G401.6 (cell line): ENCODE measurements around the gene UQCC5.

Source experiments
- FAIRE-seq: peaks from 2 replicates; lab custom pipeline; 2012; peaks lifted over from hg19 to GRCh38; lab: Jason Lieb, UNC

Gene UQCC5

DNA sequence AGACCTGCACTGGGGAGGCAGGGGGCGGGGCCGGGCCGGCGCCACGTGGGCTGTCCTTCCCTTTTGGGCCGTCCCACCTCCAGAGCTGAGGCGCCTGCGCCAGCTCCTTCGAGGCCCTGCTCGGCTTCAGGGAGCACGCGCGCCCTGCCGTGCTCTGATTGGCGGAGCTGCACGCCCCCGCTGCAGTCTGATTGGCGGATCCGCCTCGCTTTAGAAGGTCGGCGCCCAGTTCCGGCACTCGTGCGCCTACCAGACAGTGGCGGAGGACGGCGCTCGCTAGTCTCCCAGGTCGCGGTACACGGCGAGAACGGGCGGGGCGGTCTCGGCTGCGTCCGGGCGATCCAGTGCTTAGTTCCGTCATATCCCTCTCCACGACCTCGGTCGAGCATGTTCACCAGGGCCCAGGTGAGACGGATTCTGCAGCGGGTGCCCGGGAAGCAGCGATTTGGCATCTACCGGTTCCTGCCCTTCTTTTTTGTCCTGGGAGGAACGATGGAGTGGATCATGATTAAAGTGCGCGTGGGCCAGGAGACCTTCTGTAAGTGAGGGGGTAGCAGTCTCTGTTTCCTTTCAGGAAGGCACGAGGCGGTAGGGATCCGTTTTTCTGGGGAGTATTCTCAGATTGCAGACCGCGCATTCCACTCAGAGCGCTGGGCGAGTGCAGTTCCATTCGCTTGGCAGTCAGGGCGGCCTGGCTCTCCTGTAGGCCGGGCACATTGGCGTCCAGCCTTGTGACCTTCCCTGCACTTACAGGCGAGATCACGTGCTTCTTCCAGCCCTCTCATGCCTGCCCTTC, at the start of gene UQCC5:
Gene UQCC5 (plus strand): TSS at position 237 of the 796 bp plus-strand sequence. CDS start 151 bp downstream, at position 388.
- FAIRE-seq = peak; percentile 98

- no peak for FAIRE-seq
Observed at GRCh38 chr3:52487050-52487787, 49.2 kb upstream of the UQCC5 start.

- no peak for FAIRE-seq
Observed at GRCh38 chr3:52487788-52488691, 48.4 kb upstream of the UQCC5 start.

GRCh38 chr3:52488746-52489145, 47.7 kb upstream of the UQCC5 start:
- FAIRE-seq = no peak

DNA sequence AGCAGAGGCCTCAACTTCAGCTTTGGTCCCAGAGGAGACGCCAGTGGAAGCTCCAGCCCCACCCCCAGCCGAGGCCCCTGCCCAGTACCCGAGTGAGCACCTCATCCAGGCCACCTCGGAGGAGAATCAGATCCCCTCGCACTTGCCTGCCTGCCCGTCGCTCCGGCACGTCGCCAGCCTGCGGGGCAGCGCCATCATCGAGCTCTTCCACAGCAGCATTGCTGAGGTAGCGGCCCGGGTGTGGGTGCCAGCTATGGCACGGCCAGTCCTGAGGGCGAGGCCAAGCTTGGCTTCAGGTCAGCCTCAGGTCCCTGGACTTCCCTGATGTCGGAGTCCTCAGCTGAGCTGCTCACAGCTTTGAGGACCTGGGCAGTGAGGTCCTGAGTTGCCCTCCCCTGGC, 47.0 kb upstream of the UQCC5 start:
- no peak for FAIRE-seq

DNA sequence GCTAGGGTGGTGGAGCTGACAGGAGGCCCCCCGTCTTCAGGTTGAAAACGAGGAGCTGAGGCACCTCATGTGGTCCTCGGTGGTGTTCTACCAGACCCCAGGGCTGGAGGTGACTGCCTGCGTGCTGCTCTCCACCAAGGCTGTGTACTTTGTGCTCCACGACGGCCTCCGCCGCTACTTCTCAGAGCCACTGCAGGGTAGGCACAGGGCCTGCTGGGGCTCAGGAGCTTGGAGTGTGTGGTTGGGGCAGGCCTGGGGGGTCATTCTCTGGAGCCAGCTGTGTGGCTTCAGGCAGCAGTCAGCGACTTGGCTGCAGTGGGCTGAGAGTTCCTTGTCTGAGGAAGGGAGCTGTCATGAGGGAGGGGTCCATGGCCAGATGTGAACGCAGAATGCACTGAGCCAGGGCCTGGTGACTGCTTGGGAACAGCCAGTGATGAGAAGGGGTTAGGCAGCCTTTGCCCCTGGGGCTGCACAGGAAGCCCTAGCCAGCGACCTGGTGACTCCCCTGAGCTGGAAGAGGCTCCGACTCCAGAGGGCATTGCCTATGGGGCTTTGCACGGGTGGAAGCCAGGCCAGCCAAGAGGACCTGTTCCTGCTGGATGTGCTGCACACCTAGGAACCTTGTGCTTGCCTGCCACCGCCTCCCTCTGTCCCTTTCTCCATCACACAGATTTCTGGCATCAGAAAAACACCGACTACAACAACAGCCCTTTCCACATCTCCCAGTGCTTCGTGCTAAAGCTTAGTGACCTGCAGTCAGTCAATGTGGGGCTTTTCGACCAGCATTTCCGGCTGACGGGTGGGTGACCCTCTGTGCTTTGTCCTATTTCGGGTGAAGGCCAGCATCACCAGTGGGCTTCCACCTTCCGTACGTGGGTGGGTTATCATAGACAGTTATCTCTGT, 46.1 kb upstream of the UQCC5 start:
- no peak for FAIRE-seq

DNA sequence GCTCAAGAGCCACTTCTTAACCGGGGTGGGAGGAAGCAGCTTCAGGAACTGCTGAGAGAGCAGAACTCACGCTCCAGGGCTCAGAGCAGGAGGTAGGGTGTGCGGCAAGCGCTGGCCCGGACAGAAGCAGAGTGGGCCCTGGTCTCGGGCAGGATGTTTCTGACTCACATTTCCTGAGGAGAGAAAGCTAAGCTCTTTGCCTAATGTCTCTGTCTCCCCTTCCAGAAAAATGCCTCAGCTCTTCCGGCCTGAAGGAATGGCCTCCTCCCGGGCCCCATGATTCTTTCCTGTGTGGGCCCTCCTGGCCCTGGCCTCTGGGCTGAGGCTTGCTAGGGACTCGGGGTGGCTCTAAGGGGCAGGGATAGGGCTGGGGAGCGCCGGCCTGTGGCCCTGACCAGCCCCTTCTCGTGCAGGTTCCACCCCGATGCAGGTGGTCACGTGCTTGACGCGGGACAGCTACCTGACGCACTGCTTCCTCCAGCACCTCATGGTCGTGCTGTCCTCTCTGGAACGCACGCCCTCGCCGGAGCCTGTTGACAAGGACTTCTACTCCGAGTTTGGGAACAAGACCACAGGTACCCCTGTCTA, 45.4 kb upstream of the UQCC5 start:
- no peak for FAIRE-seq

- FAIRE-seq = no peak
Observed at GRCh38 chr3:52492059-52492458, 44.3 kb upstream of the UQCC5 start.

DNA sequence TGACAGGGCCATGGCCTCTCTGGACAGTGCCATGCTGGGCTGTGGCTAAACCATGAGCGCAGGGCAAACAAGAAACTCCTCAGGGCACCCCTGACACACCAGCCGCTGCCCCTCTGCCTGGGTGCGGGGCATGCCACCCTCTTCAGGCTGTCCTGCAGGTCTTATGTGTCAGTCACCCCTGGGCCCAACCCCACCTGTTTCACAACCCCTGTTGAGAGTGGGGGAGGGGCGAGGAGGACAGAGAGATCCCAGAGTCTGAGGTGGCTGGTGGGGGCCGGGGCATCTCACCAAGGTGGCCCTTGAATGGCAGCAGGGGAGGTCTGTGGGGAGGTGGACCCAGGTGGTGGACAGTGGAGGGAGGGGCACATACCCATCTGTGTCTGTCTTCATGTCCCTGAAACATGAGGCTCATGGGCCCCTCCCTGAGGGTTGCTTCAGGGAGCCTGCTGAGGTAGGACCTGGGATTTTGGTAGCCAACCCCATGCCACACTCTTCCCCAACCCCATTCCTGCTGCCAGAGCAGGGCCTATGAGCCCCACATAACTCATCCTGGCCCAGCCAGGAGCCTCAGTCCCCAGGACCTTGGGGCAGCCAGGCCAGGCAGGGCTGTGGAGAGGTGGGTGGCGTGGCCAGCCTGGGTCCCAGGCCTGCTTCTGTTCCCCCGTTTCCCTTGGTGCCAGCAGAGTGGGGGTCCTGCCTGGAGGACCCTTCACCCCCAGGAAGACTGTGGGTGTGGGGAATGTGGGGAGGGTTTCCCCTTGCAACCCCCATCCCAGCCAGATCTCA, 43.0 kb upstream of the UQCC5 start:
- FAIRE-seq = no peak

- no peak for FAIRE-seq
Observed at GRCh38 chr3:52494445-52494844, 42.0 kb upstream of the UQCC5 start.

GRCh38 chr3:52494886-52495495, 41.4 kb upstream of the UQCC5 start, which contains the start of gene STAB1:
TSS of gene STAB1 (plus strand) at chr3:52495338. CDS start at chr3:52495414, 76 bp downstream.
- FAIRE-seq = no peak

DNA sequence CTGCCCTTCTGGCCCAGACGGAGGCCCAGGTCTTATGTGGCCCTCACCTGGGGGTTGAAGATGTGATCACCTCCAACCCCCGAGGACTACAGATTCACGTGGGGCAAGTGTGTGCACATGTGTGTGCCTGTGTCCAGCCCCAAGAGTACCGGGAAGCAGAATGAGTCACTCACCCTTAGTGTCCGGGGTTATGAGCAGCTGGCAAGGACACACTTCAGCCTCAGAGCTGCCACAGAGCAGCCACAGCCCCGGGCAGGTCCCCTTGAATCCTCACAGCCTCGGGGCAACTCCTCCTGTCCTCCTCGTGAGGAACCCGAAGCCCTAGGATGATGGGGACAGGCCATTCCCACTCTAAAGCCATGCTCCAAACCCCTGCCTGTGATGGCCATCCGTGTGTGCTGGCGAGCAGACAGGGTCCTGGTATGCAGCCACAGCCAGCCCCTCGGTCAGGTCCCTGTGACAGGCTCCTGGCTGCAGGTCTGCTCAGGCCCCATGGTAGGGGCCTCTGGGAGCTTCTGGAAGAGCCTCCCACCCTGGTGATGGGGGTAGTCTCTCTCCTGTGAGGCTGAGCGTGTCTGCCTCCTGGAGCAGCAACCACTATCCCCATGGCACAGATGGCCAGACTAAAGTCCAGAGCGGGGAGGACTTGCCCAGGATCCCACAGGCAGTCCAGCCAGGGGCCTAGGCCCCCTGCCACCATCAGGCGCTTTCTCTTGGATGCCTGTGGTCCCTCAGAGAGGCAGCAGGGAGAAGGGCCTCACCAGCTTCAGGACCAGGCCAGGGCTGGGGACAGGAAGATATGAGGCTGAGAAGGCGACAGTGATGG, 40.4 kb upstream of the UQCC5 start:
- FAIRE-seq = no peak

DNA sequence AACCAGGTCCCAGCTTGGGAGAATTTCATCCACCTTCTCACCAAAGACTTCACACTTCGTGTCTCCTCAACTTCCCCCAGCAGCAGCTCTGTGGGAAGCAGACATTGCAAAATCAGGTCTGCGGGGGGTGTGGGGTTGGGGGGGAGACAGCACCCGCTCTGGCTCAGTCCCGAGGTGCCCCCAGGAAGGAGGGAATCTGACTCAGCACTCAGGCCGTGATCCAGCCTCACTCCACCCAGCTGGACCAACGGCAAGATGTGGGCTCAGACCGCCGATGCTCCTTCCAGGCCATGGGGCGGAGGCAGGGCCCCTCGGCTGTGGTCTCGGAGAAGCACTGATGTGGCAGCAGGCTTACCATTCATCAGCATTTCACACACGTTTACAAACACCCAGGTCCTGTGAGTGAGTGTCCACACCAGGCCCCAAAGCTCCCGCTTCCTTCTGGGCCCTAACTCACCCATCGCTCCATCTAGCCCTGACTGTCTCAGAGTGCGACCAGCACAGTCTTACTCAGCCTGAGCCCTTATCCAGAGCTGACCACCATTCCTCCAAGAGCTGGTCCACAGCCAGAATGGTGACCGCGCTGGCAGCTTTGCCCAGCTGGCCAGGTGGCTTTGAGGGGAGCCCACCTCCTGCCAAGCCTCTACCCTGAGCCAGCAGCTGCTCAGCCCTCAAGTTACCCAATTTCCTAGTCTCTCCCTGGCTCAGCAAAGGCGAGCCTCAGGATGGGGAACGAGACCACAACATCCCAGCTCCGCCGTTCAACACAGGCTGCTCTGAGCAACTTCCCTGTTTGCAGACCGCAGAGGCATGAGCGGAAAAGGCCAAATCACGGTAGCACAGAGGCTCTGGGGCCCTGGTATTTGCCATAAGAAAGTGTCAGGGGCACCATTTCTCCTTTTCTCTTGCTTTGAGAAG, 38.0 kb upstream of the UQCC5 start:
- FAIRE-seq = no peak

DNA sequence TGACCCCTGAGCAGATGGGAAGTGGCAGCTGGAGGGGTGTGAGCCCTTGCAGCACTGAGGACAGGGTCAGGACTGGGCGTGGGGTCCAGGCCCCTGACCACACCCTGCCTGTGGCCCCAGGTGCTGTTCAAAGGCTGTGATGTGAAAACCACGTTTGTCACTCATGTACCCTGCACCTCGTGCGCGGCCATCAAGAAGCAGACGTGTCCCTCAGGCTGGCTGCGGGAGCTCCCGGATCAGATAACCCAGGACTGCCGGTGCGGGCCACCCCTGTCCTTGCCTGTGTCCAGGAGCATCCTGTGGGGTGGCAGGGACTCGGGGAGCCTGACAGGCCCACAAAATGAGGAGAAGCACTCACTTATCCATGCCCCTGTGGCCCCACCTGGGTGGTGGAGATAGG, 35.4 kb upstream of the UQCC5 start:
- FAIRE-seq = no peak

- no peak for FAIRE-seq
Observed at GRCh38 chr3:52502001-52502400, 34.4 kb upstream of the UQCC5 start.

- FAIRE-seq = no peak
Observed at GRCh38 chr3:52502808-52503350, 33.5 kb upstream of the UQCC5 start.

DNA sequence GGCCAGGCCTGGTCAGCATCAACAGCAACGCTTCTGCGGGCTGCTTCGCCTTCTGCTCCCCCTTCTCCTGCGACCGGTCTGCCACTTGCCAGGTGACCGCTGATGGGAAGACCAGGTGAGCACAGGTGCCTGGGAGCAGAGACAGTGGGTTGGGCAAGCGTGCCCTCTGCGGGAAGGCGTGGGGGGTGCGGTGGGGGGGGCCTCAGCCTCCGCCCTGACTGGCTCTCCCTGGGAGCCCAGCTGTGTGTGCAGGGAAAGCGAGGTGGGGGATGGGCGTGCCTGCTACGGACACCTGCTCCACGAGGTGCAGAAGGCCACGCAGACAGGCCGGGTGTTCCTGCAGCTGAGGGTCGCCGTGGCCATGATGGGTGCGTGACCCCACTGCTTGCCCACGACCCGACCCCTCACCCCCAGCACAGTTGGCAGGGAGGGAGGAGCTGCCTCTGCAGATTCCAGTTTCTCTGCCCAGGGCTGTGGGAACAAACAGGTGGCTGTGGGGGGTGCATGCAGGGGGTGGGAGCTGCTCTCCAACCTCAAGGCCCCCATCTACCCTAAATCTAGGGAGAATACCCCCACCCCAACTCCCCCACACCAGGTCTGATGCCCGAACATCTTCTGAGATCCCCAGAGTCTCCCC, 32.5 kb upstream of the UQCC5 start:
- no peak for FAIRE-seq
